ENCODE results near the gene FGF9.

The FGF9 gene

GRCh38 chr13:21639561-21639960, 31.3 kb upstream of the FGF9 start:
- TF ChIP-seq CTCF (IDR thresholded peaks at IDR 0.05): no peak
- no peak for DNase-seq (ENCODE audit: low spot score)
- no peak overlapping the region for H3K4me3 ChIP-seq
- no peak overlapping the region for H3K27ac ChIP-seq

DNA sequence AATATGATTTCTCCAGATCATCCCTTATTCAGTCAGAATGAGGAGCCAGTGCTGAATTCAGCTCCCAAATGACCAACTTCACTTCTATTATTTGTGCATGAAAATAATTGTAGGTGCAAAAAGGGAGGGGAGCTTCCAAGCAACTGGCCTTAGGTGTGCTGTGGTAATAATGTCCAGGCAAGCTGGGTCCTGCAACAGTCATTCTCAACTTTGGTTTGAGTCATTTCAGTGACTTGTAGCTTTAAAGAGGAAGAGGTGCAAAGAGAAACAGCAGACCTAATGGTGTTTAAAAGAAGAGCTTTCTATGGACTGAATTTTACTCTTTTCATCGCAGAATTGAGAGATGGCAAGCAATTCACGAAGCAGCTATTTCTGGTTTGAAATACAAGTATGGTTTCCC, 29.2 kb upstream of the FGF9 start:
- no peak for DNase-seq (ENCODE audit: low spot score)
- TF ChIP-seq CTCF (IDR thresholded peaks at IDR 0.05): no peak
- Histone ChIP-seq H3K27ac (no peak overlapping the region), H3K4me3 (no peak overlapping the region)

- Histone ChIP-seq H3K27ac (no peak overlapping the region), H3K4me3 (no peak overlapping the region)
- TF ChIP-seq CTCF (IDR thresholded peaks at IDR 0.05): no peak
- DNase-seq (ENCODE audit: low spot score): no peak
These were observed 13.3 kb upstream of the FGF9 start for GRCh38 chr13:21657538-21657937.

- no peak for DNase-seq (ENCODE audit: low spot score)
- no peak for TF ChIP-seq CTCF (IDR thresholded peaks at IDR 0.05)
- H3K27ac ChIP-seq: no peak overlapping the region
- H3K4me3 ChIP-seq: no peak overlapping the region
These were observed 11.8 kb upstream of the FGF9 start for GRCh38 chr13:21659087-21659486.

DNA sequence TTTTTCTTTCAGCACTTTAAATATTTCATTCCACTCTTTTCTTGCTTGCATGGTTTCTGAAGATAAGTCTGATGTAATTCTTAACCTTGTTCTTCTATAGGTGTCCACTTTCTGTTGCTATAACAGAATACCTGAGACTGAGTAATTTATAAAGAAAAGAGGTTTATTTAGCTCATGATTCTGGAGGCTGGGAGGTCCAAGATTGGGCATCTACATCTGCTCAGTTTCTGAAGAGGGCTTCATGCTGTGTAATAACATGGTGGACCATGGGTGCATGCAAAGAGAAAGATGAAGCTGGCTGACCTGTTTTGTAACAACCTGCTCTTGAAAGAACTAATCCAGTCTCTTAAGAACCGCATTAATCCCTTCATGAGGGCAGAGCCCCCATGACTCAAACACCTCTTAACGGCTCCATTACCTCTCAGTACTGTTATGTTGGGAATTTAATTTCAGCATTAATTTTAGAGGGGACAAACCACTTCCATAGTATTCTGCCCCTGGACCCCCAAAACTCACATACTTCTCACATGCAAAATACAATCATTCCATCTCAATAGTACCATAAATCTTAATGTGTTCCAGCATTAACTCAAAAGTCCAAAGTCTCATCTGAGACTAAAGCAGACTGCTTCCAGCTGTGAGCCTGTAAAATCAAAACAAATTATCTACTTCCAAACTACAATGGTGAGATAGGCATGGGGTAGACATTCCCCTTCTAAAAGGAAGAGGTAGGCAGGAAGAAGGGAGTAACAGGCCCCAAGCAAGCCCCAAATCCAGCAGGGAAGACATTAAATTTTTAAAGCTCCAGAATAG, 9.6 kb upstream of the FGF9 start:
- Histone ChIP-seq H3K27ac (no peak overlapping the region), H3K4me3 (no peak overlapping the region)
- TF ChIP-seq CTCF (IDR thresholded peaks at IDR 0.05): no peak
- DNase-seq (ENCODE audit: low spot score): no peak

- no peak for TF ChIP-seq CTCF (IDR thresholded peaks at IDR 0.05)
- H3K4me3 ChIP-seq: no peak overlapping the region
- no peak for DNase-seq (ENCODE audit: low spot score)
- H3K27ac ChIP-seq: no peak overlapping the region
These were observed 7.7 kb upstream of the FGF9 start for GRCh38 chr13:21663197-21663596.

- H3K27ac ChIP-seq: no peak overlapping the region
- TF ChIP-seq CTCF (IDR thresholded peaks at IDR 0.05): no peak
- DNase-seq (ENCODE audit: low spot score): no peak
- H3K4me3 ChIP-seq: peak overlapping the region; percentile 79
These were observed 2.1 kb upstream of the FGF9 start for GRCh38 chr13:21668732-21669275.
